Erythroblast (primary cell): ENCODE results near the gene ULK4.

Source experiments
- GATA1 ChIP-seq: IDR thresholded peaks from 2 replicates; pipeline ENCODE4 v1.6.1; 2011; ENCODE audit warnings: low read depth, mild to moderate bottlenecking, control low read depth, low read length, moderate library complexity
- POLR2A ChIP-seq: IDR thresholded peaks from 2 replicates; pipeline ENCODE4 v1.6.1; 2011; ENCODE audit warnings: mild to moderate bottlenecking, low read length

- TF ChIP-seq POLR2A (no peak), GATA1 (no peak)
Measured at GRCh38 chr3:41600616-41601015, 361.3 kb downstream of the ULK4 start.
